ENCODE measurements around the gene TP53.

DNA sequence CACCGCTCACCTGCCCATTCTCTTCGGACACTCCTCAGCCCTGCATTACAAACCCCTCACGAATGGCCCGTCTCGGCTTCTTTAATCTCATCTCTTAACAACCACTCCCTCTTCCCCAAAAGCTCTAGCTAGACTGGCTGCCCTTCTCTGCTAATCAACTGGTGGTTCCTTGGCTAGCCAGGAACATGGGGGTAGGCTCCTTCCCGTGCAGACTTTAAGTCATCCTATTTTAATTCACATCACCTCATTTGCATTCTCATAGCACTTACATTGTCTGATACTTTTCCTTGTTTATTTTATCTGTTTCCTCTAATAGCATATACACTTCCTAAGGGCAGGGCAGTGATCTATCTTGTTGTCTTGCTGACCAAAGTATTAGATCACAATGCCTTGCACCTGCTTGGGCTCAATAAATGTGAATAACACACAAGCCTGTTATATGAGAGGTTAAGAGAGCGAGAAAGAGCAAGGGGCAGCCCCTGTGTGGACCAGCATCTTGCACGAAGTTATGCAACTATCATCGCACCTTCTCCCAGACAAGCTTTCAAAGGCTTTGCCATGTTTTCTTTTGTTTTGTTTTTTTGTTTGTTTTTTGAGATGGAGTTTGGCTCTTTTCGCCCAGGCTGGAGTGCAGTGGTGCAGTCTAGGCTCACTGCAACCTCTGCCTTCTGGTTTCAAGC, 9.8 kb downstream of the TP53 start:
- TF ChIP-seq, protein P1, sequence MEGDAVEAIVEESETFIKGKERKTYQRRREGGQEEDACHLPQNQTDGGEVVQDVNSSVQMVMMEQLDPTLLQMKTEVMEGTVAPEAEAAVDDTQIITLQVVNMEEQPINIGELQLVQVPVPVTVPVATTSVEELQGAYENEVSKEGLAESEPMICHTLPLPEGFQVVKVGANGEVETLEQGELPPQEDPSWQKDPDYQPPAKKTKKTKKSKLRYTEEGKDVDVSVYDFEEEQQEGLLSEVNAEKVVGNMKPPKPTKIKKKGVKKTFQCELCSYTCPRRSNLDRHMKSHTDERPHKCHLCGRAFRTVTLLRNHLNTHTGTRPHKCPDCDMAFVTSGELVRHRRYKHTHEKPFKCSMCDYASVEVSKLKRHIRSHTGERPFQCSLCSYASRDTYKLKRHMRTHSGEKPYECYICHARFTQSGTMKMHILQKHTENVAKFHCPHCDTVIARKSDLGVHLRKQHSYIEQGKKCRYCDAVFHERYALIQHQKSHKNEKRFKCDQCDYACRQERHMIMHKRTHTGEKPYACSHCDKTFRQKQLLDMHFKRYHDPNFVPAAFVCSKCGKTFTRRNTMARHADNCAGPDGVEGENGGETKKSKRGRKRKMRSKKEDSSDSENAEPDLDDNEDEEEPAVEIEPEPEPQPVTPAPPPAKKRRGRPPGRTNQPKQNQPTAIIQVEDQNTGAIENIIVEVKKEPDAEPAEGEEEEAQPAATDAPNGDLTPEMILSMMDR (IDR thresholded peaks at IDR 0.05) = no peak
- TF ChIP-seq POLR2AphosphoS5 (IDR thresholded peaks at IDR 0.05) (no peak), POLR2A (IDR thresholded peaks at IDR 0.05) (no peak), EP300 (IDR thresholded peaks at IDR 0.05) (no peak)

Measured in sigmoid colon (tissue), 4 donors.